ELR (cell line): ENCODE measurements around the gene GRIP2.

Experiments used
- DNase-seq: peaks from one replicate; pipeline ENCODE4 v3.0.0-alpha.2; 2015; ENCODE audit warnings: low read depth

GRIP2 gene

GRCh38 chr3:14561051-14561960, 21.2 kb upstream of the GRIP2 start:
- peak; percentile 54 for DNase-seq

GRCh38 chr3:14560110-14560509, 20.0 kb upstream of the GRIP2 start:
- no peak for DNase-seq

- DNase-seq, result no peak
Measured at GRCh38 chr3:14558029-14558428, 17.9 kb upstream of the GRIP2 start.

GRCh38 chr3:14555835-14556234, 15.7 kb upstream of the GRIP2 start:
- no peak for DNase-seq

GRCh38 chr3:14554715-14555114, 14.6 kb upstream of the GRIP2 start:
- peak; percentile 27 for DNase-seq

- no peak for DNase-seq
Measured at GRCh38 chr3:14553871-14554270, 13.7 kb upstream of the GRIP2 start.

GRCh38 chr3:14552717-14553116, 12.6 kb upstream of the GRIP2 start:
- no peak for DNase-seq

GRCh38 chr3:14552041-14552648, 12.0 kb upstream of the GRIP2 start:
- no peak for DNase-seq

- DNase-seq, result peak; percentile 27
Measured at GRCh38 chr3:14550651-14551611, 10.8 kb upstream of the GRIP2 start.

GRCh38 chr3:14550181-14550580, 10.0 kb upstream of the GRIP2 start:
- no peak for DNase-seq

- DNase-seq, result peak; percentile 54
Measured at GRCh38 chr3:14549256-14549919, 9.2 kb upstream of the GRIP2 start.

- peak; percentile 63 for DNase-seq
Measured at GRCh38 chr3:14548321-14548729, 8.2 kb upstream of the GRIP2 start.

GRCh38 chr3:14547693-14548092, 7.6 kb upstream of the GRIP2 start:
- no peak for DNase-seq

- no peak for DNase-seq
Measured at GRCh38 chr3:14546041-14546440, 5.9 kb upstream of the GRIP2 start.

GRCh38 chr3:14545251-14545635, 5.1 kb upstream of the GRIP2 start:
- DNase-seq, result no peak

GRCh38 chr3:14544282-14545250, 4.4 kb upstream of the GRIP2 start:
- DNase-seq, result no peak

GRCh38 chr3:14543446-14543845, 3.3 kb upstream of the GRIP2 start:
- no peak for DNase-seq

- DNase-seq, result no peak
Measured at GRCh38 chr3:14542656-14543055, 2.5 kb upstream of the GRIP2 start.

- no peak for DNase-seq
Measured at GRCh38 chr3:14541646-14542045, 1.5 kb upstream of the GRIP2 start.

- no peak for DNase-seq
Measured at GRCh38 chr3:14540821-14541385, 761 bp upstream of the GRIP2 start.
